ENCODE measurements around the gene ART5.

The ART5 gene

DNA sequence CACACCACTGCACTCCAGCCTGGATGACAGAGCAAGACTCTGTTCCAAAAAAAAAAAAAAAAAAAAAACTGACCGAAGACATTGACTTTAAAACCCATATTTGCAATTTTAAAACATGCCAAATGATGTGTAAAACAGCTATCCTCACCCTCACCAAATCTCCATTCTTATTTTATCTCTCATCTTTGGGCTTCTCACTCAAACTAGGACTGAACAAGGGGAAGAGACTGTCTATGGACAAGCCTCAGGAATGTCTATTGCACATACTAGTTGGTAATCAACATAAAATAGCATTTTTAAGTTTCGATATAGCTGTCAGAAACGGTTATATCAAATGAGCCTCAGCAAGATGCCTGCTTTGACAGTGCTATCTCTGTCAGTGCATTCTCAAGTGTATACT lies 37.3 kb upstream of the ART5 start:
- Histone ChIP-seq H3K4me2 (ENCODE audit: low read length) (no peak overlapping the region), H3K9ac (ENCODE audit: low read length) (no peak overlapping the region), H2AFZ (ENCODE audit: low read length) (no peak overlapping the region), H3K27me3 (ENCODE audit: insufficient read depth, low read length) (no peaks in the 10 kb centered on the region), H3K9me2 (ENCODE audit: low read depth, low read length) (no peaks in the 10 kb centered on the region), H3K4me1 (ENCODE audit: insufficient read depth, low read length, severe bottlenecking) (no peaks in the 10 kb centered on the region), H3K79me2 (ENCODE audit: insufficient read depth, low read length) (no peaks in the 10 kb centered on the region), H3K4me3 (ENCODE audit: low read depth, low read length, poor library complexity, severe bottlenecking) (no peak overlapping the region), H3K27ac (ENCODE audit: low read depth, low read length, poor library complexity, severe bottlenecking) (no peak overlapping the region), H3K9me3 (ENCODE audit: low read length) (no peaks in the 10 kb centered on the region), H3F3A (ENCODE audit: insufficient read depth, low read length) (no peaks in the 10 kb centered on the region), H4K20me1 (ENCODE audit: insufficient read depth, low read length) (no peaks in the 10 kb centered on the region), H3K36me3 (ENCODE audit: insufficient read depth, low read length) (peaks cover 98% of the 10 kb centered on the region)
- TF ChIP-seq, protein P1, sequence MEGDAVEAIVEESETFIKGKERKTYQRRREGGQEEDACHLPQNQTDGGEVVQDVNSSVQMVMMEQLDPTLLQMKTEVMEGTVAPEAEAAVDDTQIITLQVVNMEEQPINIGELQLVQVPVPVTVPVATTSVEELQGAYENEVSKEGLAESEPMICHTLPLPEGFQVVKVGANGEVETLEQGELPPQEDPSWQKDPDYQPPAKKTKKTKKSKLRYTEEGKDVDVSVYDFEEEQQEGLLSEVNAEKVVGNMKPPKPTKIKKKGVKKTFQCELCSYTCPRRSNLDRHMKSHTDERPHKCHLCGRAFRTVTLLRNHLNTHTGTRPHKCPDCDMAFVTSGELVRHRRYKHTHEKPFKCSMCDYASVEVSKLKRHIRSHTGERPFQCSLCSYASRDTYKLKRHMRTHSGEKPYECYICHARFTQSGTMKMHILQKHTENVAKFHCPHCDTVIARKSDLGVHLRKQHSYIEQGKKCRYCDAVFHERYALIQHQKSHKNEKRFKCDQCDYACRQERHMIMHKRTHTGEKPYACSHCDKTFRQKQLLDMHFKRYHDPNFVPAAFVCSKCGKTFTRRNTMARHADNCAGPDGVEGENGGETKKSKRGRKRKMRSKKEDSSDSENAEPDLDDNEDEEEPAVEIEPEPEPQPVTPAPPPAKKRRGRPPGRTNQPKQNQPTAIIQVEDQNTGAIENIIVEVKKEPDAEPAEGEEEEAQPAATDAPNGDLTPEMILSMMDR (IDR thresholded peaks at IDR 0.05; ENCODE audit: low read length) = no peak
- TF ChIP-seq EZH2 (IDR thresholded peaks at IDR 0.05; ENCODE audit: borderline replicate concordance, low read length) = no peak

DNA sequence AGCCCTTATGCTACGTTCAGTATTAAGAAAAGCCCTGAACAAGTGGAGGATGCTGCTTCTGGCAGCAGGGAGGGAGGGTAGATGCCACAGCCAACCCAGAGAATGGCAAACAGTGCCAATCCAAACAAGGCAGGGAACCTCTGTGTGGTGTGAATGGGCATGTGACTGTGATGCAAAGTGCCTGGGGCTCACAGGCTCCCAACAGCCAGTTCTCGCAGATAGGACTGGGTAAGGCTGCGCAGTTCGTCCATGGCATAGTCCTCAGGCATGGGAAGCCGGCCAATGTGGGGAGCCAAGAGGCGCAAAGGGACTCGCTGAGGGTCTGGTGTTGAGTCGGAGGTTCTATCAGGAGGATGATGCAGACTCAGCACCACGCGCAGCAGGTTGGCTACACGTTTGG lies 34.2 kb upstream of the ART5 start:
- Histone ChIP-seq H2AFZ (ENCODE audit: low read length) (no peak overlapping the region), H3K4me3 (ENCODE audit: low read depth, low read length, poor library complexity, severe bottlenecking) (no peak overlapping the region), H3K9ac (ENCODE audit: low read length) (no peak overlapping the region), H3K36me3 (ENCODE audit: insufficient read depth, low read length) (peaks cover 88% of the 10 kb centered on the region), H3K27ac (ENCODE audit: low read depth, low read length, poor library complexity, severe bottlenecking) (no peak overlapping the region), H3K79me2 (ENCODE audit: insufficient read depth, low read length) (no peaks in the 10 kb centered on the region), H3K4me2 (ENCODE audit: low read length) (no peak overlapping the region), H3K9me3 (ENCODE audit: low read length) (no peaks in the 10 kb centered on the region), H3K9me2 (ENCODE audit: low read depth, low read length) (no peaks in the 10 kb centered on the region), H4K20me1 (ENCODE audit: insufficient read depth, low read length) (no peaks in the 10 kb centered on the region), H3K27me3 (ENCODE audit: insufficient read depth, low read length) (no peaks in the 10 kb centered on the region), H3F3A (ENCODE audit: insufficient read depth, low read length) (no peaks in the 10 kb centered on the region), H3K4me1 (ENCODE audit: insufficient read depth, low read length, severe bottlenecking) (no peaks in the 10 kb centered on the region)
- TF ChIP-seq EZH2 (IDR thresholded peaks at IDR 0.05; ENCODE audit: borderline replicate concordance, low read length) = no peak
- TF ChIP-seq, protein P1 (IDR thresholded peaks at IDR 0.05; ENCODE audit: low read length) = no peak

- Histone ChIP-seq H3F3A (ENCODE audit: insufficient read depth, low read length) (no peaks in the 10 kb centered on the region), H3K9me3 (ENCODE audit: low read length) (no peaks in the 10 kb centered on the region), H3K4me2 (ENCODE audit: low read length) (no peak overlapping the region), H3K4me1 (ENCODE audit: insufficient read depth, low read length, severe bottlenecking) (no peaks in the 10 kb centered on the region), H3K27ac (ENCODE audit: low read depth, low read length, poor library complexity, severe bottlenecking) (no peak overlapping the region), H2AFZ (ENCODE audit: low read length) (no peak overlapping the region), H3K27me3 (ENCODE audit: insufficient read depth, low read length) (no peaks in the 10 kb centered on the region), H3K36me3 (ENCODE audit: insufficient read depth, low read length) (peaks cover 81% of the 10 kb centered on the region), H3K79me2 (ENCODE audit: insufficient read depth, low read length) (no peaks in the 10 kb centered on the region), H3K9me2 (ENCODE audit: low read depth, low read length) (no peaks in the 10 kb centered on the region), H4K20me1 (ENCODE audit: insufficient read depth, low read length) (no peaks in the 10 kb centered on the region), H3K4me3 (ENCODE audit: low read depth, low read length, poor library complexity, severe bottlenecking) (no peak overlapping the region), H3K9ac (ENCODE audit: low read length) (no peak overlapping the region)
- TF ChIP-seq, protein P1 (IDR thresholded peaks at IDR 0.05; ENCODE audit: low read length) = no peak
- no peak for TF ChIP-seq EZH2 (IDR thresholded peaks at IDR 0.05; ENCODE audit: borderline replicate concordance, low read length)
Observed at GRCh38 chr11:3674189-3674588, 32.4 kb upstream of the ART5 start.
